ENCODE measurements around the gene EGF.
"Not testable (repeated sequence)": the region's sequence is repeated elsewhere in the genome, so short reads cannot be mapped to it uniquely, and the experiment has no call there.

- not testable (repeated sequence) for TF ChIP-seq JUN (IDR thresholded peaks at IDR 0.05); CHD2 (IDR thresholded peaks at IDR 0.05; ENCODE audit: low read length, partially characterized antibody); EHMT2 (IDR thresholded peaks at IDR 0.05; ENCODE audit: low read depth); CTCF (IDR thresholded peaks at IDR 0.05); REST (IDR thresholded peaks at IDR 0.05); TP53 (CRISPR knock-in tag; IDR thresholded peaks at IDR 0.05); POLR2A (IDR thresholded peaks at IDR 0.05; ENCODE audit: low read length)
These were observed 24.7 kb downstream of the EGF start for GRCh38 chr4:109937352-109937751.
